Neural cell (in vitro differentiated cells): Measurements from ENCODE around the gene PHACTR1. TPM values are rescaled to one million over a fixed set of nuclear protein-coding genes. Genes with fewer than 3 reads are reported as not detected.

Experiments used
- H2AFZ ChIP-seq: fragments of 200-600, 300-800 bp; sonication (generic), shearing (Covaris generic); 2 replicates; pipeline ENCODE4 v1.6.0; 2014; ENCODE audit warnings: low read depth, mild to moderate bottlenecking, antibody characterized with exemption, low read length, moderate library complexity
- H3F3A ChIP-seq: fragments of 200-600 bp; shearing (Covaris generic); 2 replicates; pipeline ENCODE4 v1.6.1; 2016; ENCODE audit warnings: mild to moderate bottlenecking, moderate library complexity, mixed read lengths, antibody characterized with exemption, low read length; ENCODE audit not compliant: insufficient read depth, poor library complexity, severe bottlenecking
- H3K27ac ChIP-seq: fragments of 200-600, 300-800 bp; sonication (generic), shearing (Covaris generic); 2 replicates; pipeline ENCODE4 v1.5.1; 2014; ENCODE audit warnings: mild to moderate bottlenecking, low read length, moderate library complexity
- H3K27me3 ChIP-seq: fragments of 300-800, 200-600 bp; sonication (generic), shearing (Covaris generic); 2 replicates; pipeline ENCODE4 v1.6.0; 2014; ENCODE audit warnings: mild to moderate bottlenecking, low read depth, low read length, moderate library complexity; ENCODE audit not compliant: insufficient read depth
- H3K36me3 ChIP-seq: fragments of 300-800, 200-600 bp; sonication (generic), shearing (Covaris generic); 2 replicates; pipeline ENCODE4 v1.5.1; 2014; ENCODE audit warnings: mild to moderate bottlenecking, antibody characterized with exemption, low read length, moderate library complexity; ENCODE audit not compliant: insufficient read depth
- H3K4me2 ChIP-seq: fragments of 300-800, 200-600 bp; sonication (generic), shearing (Covaris generic); 2 replicates; pipeline ENCODE4 v1.6.0; 2014; ENCODE audit warnings: mild to moderate bottlenecking, low read length
- H3K4me3 ChIP-seq: fragments of 300-800, 200-600 bp; sonication (generic), shearing (Covaris generic); 2 replicates; pipeline ENCODE4 v1.5.1; 2014; ENCODE audit warnings: mild to moderate bottlenecking, low read length, moderate library complexity
- H3K79me2 ChIP-seq: fragments of 200-600 bp; shearing (Covaris generic); replicated peaks from 2 replicates; pipeline ENCODE4 v1.6.0; 2014; ENCODE audit warnings: mild to moderate bottlenecking, low read length, moderate library complexity; ENCODE audit not compliant: insufficient read depth
- H3K9ac ChIP-seq: fragments of 300-800, 200-600 bp; sonication (generic), shearing (Covaris generic); 2 replicates; pipeline ENCODE4 v1.6.1; 2016; ENCODE audit warnings: mild to moderate bottlenecking, low read length, mixed read lengths
- H3K9me2 ChIP-seq: fragments of 200-600 bp; shearing (Covaris generic); 2 replicates; pipeline ENCODE4 v1.6.1; 2016; ENCODE audit warnings: mild to moderate bottlenecking, low read length, mixed read lengths; ENCODE audit not compliant: insufficient read depth
- H3K9me3 ChIP-seq: fragments of 200-600, 300-800 bp; sonication (generic), shearing (Covaris generic); 2 replicates; pipeline ENCODE4 v1.6.1; 2016; ENCODE audit warnings: mild to moderate bottlenecking, mixed run types, low read length, moderate library complexity, mixed read lengths
- H4K20me1 ChIP-seq: fragments of 200-600 bp; shearing (Covaris generic); 2 replicates; pipeline ENCODE4 v1.6.1; 2016; ENCODE audit warnings: mild to moderate bottlenecking, mixed run types; ENCODE audit not compliant: insufficient read depth
- EP300 ChIP-seq: fragments of 450-650 bp; conservative IDR thresholded peaks from 2 replicates; pipeline ENCODE4 v1.6.1; 2014; ENCODE audit warnings: antibody characterized with exemption, mild to moderate bottlenecking, moderate library complexity; ENCODE audit not compliant: poor library complexity, severe bottlenecking
- EZH2 ChIP-seq: fragments of 200-600, 300-800 bp; shearing (Covaris generic), sonication (generic); IDR thresholded peaks from 2 replicates; pipeline ENCODE4 v1.6.1; 2014; ENCODE audit warnings: antibody characterized with exemption, low read length, borderline replicate concordance, mild to moderate bottlenecking; ENCODE audit not compliant: insufficient read depth, poor library complexity, severe bottlenecking
- MXI1 ChIP-seq: fragments of 450-650 bp; conservative IDR thresholded peaks from 2 replicates; pipeline ENCODE4 v1.6.1; 2014; ENCODE audit warnings: antibody characterized with exemption, mild to moderate bottlenecking; ENCODE audit not compliant: poor library complexity, severe bottlenecking
- POLR2AphosphoS5 ChIP-seq: IDR thresholded peaks from 2 replicates; pipeline ENCODE4 v1.6.1; 2012
- RAD21 ChIP-seq: fragments of 450-650 bp; conservative IDR thresholded peaks from 2 replicates; pipeline ENCODE4 v1.6.1; 2014; ENCODE audit warnings: antibody characterized with exemption, mild to moderate bottlenecking, moderate library complexity
- SMC3 ChIP-seq: fragments of 450-650 bp; conservative IDR thresholded peaks from 2 replicates; pipeline ENCODE4 v1.6.1; 2014; ENCODE audit warnings: antibody characterized with exemption, mild to moderate bottlenecking, moderate library complexity; ENCODE audit not compliant: poor library complexity
- TAF1 ChIP-seq: IDR thresholded peaks from 2 replicates; pipeline ENCODE4 v1.6.1; 2012; ENCODE audit warnings: low read depth
- polyA plus RNA-seq: library from polyadenylated mRNA; depleted of rRNA; stranded (reverse); fragments of >200 nt; gene quantifications from 2 replicates; pipeline ENCODE4 v1.2.3, GENCODE V29; 2014
- TF ChIP-seq, protein P1 (sequence below): fragments of 450-650 bp; IDR thresholded peaks from 2 replicates; pipeline ENCODE4 v1.5.1; 2014; ENCODE audit warnings: antibody characterized with exemption, mild to moderate bottlenecking, moderate library complexity; ENCODE audit not compliant: poor library complexity, severe bottlenecking
- TF ChIP-seq, protein P2 (sequence below): IDR thresholded peaks from 2 replicates; pipeline ENCODE4 v1.6.1; 2012; ENCODE audit warnings: borderline replicate concordance

PHACTR1 gene
- polyA plus RNA-seq, 1 donor from 2014 or later = 7.8 TPM

DNA sequence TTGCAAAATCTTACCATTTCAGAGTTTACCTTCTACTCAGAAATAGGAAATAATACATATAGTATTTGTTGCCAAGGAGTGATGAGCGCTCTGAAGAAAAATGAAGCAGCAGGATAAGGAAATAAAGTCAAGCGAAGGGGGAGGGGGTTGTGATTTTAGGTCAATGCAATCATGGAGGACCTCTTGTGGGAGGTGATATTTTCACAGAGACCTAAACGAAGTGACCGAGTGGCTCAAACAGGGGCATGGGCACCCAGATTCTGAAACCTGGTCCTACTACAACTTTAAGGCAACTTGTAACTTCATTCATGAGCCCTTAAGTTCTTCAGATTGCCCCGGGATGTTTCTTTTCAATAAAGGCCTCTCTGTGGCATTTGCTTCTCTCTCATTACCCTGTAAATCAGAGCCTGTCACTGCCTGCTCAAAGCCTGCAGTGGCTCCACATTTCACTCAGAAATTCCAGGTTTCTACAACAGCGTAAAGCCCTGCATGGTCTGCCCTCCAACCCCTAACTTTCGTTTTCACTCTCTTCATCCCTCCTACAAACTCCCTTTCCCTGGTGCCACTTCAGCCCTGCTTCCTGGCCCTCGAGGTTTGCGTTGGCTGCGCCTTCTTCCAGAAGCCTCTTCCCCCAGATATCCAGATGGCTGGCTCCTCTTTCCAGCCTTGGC lies 449.1 kb downstream of the PHACTR1 start:
- Histone ChIP-seq H3K4me3 (no peak overlapping the region), H4K20me1 (no peaks in the 10 kb centered on the region), H3K9ac (no peak overlapping the region), H2AFZ (no peak overlapping the region), H3K27ac (no peak overlapping the region), H3K27me3 (no peaks in the 10 kb centered on the region), H3K79me2 (no peaks in the 10 kb centered on the region), H3K9me2 (no peaks in the 10 kb centered on the region), H3F3A (no peaks in the 10 kb centered on the region), H3K9me3 (no peaks in the 10 kb centered on the region), H3K36me3 (no peaks in the 10 kb centered on the region), H3K4me2 (no peak overlapping the region)
- TF ChIP-seq TAF1 (no peak), RAD21 (no peak), POLR2AphosphoS5 (no peak), EP300 (no peak), SMC3 (no peak)
- TF ChIP-seq, protein P1, sequence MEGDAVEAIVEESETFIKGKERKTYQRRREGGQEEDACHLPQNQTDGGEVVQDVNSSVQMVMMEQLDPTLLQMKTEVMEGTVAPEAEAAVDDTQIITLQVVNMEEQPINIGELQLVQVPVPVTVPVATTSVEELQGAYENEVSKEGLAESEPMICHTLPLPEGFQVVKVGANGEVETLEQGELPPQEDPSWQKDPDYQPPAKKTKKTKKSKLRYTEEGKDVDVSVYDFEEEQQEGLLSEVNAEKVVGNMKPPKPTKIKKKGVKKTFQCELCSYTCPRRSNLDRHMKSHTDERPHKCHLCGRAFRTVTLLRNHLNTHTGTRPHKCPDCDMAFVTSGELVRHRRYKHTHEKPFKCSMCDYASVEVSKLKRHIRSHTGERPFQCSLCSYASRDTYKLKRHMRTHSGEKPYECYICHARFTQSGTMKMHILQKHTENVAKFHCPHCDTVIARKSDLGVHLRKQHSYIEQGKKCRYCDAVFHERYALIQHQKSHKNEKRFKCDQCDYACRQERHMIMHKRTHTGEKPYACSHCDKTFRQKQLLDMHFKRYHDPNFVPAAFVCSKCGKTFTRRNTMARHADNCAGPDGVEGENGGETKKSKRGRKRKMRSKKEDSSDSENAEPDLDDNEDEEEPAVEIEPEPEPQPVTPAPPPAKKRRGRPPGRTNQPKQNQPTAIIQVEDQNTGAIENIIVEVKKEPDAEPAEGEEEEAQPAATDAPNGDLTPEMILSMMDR = no peak

DNA sequence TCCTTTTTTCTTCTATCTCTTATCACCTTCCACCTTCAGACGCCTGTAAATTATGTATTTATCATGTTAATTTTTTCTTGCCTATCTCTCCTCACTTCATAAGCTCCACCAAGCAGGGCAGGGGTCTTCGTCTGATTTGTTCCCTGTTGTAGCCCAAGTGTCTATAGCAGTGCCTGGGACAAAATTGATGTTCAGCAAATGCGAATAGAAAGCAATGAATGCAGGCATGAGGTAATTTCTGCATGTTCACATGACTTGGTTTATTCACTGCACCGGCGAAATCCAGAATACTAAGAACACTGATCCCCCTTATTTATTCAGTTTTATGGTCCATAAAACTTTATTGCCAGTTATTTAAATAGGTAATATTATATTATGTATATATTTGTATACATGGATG lies 449.7 kb downstream of the PHACTR1 start:
- H3K9me3 ChIP-seq = no peaks in the 10 kb centered on the region
- no peak overlapping the region for H3K4me2 ChIP-seq
- H3K36me3 ChIP-seq = no peaks in the 10 kb centered on the region
- no peaks in the 10 kb centered on the region for H4K20me1 ChIP-seq
- no peak overlapping the region for H3K9ac ChIP-seq
- no peaks in the 10 kb centered on the region for H3K79me2 ChIP-seq
- H3K9me2 ChIP-seq = no peaks in the 10 kb centered on the region
- H3K27me3 ChIP-seq = no peaks in the 10 kb centered on the region
- no peak overlapping the region for H2AFZ ChIP-seq
- H3F3A ChIP-seq = no peaks in the 10 kb centered on the region
- H3K27ac ChIP-seq = no peak overlapping the region
- H3K4me3 ChIP-seq = no peak overlapping the region
- no peak for TF ChIP-seq TAF1
- no peak for TF ChIP-seq POLR2AphosphoS5
- no peak for TF ChIP-seq EZH2
- TF ChIP-seq, protein P2, sequence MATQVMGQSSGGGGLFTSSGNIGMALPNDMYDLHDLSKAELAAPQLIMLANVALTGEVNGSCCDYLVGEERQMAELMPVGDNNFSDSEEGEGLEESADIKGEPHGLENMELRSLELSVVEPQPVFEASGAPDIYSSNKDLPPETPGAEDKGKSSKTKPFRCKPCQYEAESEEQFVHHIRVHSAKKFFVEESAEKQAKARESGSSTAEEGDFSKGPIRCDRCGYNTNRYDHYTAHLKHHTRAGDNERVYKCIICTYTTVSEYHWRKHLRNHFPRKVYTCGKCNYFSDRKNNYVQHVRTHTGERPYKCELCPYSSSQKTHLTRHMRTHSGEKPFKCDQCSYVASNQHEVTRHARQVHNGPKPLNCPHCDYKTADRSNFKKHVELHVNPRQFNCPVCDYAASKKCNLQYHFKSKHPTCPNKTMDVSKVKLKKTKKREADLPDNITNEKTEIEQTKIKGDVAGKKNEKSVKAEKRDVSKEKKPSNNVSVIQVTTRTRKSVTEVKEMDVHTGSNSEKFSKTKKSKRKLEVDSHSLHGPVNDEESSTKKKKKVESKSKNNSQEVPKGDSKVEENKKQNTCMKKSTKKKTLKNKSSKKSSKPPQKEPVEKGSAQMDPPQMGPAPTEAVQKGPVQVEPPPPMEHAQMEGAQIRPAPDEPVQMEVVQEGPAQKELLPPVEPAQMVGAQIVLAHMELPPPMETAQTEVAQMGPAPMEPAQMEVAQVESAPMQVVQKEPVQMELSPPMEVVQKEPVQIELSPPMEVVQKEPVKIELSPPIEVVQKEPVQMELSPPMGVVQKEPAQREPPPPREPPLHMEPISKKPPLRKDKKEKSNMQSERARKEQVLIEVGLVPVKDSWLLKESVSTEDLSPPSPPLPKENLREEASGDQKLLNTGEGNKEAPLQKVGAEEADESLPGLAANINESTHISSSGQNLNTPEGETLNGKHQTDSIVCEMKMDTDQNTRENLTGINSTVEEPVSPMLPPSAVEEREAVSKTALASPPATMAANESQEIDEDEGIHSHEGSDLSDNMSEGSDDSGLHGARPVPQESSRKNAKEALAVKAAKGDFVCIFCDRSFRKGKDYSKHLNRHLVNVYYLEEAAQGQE = no peak
- TF ChIP-seq SMC3 = no peak
- no peak for TF ChIP-seq MXI1
- TF ChIP-seq, protein P1 = no peak
- no peak for TF ChIP-seq EP300
- TF ChIP-seq RAD21 = no peak
